HG03196 (cell line): ENCODE data around the gene SMC3.
A peak's percentile ranks its signal among the peaks of the same experiment; 100 is the strongest.

Source experiments
- ATAC-seq: cut with Tn5 transposase; IDR thresholded peaks from one replicate; pipeline ENCODE4 v1.9.1; 2021; ENCODE audit not compliant: unreplicated experiment

SMC3 gene

DNA sequence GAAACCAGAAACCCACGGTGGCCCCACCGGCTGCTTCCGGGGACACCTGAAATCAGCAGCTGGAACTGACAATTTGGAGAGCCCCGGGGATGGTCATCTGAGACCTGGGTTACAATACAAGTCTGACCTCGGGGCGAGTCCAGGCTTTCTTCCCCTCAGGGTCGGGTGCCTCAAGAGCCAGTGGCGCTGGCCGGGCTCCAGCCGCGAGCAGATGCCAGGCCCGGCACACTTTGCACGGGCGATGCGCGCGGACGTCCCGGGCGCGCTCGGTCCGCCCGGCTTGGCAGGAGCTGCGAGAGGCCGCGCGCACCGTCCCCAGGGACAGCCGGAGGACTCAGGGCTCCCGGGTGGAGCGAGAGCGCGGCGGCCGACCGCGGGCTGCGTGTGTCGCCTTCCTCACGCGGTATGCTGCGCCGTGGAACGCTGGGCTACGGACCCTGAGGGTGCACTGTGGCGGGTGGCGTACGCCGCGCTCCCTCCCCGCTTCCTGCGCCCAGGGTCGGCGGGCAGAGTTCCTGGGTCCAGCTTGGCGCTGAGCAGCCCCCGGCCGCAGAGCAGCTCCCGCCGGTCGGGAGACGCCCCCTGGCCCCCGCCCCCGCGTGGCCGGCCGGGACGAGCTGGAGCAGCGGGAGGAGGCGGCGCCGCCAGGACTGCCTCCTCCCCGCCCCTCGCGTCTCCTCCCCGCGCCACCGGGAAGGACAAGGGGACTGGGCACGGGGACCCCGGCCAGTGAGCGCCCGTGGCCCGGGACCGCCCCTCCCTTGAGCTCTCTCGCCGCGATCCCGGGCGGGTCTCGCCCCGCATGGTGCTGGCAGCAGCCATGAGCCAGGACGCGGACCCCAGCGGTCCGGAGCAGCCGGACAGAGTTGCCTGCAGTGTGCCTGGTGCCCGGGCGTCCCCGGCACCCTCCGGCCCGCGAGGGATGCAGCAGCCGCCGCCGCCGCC lies 76.4 kb downstream of the SMC3 start, which contains the start of gene RBM20:
Gene RBM20 (plus strand): TSS at position 684 of the 945 bp plus-strand sequence. CDS start 119 bp downstream, at position 803.
- ATAC-seq: no peak

GRCh38 chr10:110644598-110645462 lies 77.3 kb downstream of the SMC3 start:
- ATAC-seq: no peak

DNA sequence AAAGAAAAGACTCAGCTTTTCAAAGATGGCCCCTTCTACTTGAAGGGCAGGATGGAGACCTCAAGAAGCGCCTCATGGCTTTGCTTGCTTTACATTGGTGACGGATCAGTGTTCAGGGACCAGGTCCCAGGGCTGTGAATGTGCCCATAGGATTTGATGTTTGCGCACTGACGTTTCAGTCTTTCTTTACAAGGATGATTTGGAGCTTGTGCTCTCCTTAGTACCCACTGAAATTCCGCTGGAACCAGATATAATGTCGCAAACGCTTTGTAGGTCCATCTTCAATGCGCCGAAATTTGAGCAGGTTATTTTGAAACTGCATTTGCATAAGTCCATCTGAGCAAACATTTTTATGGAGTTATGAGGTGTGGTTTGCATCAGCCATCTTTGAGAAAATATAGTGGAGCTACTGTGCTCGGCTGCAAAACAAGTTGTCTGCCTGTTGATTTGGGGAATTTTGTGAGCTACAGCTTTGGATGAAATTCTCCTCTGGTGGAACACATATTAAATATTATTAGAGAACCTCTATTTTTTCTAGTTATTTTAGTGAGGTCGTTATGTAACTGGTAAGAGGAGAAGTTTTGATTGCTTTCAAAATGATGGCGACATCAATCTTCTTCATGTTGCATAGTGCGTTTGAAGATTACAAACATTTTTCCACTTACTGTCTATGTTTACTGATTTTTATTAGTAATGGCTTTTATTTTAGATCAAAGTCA lies 79.1 kb downstream of the SMC3 start:
- ATAC-seq: no peak

DNA sequence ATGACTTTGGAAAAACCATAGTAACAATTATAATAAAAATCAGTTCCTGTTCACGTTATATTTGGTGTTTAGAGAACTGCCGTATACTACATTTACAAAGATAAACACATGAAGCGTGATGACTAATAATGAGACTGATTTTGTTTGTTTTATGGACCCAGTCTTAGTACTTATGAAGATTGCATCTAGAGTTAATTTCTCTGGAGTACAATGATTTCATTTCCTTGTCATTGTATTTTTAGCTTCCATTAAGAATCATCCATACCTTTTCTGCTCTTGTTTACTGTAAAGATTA lies 79.6 kb downstream of the SMC3 start:
- ATAC-seq: no peak

DNA sequence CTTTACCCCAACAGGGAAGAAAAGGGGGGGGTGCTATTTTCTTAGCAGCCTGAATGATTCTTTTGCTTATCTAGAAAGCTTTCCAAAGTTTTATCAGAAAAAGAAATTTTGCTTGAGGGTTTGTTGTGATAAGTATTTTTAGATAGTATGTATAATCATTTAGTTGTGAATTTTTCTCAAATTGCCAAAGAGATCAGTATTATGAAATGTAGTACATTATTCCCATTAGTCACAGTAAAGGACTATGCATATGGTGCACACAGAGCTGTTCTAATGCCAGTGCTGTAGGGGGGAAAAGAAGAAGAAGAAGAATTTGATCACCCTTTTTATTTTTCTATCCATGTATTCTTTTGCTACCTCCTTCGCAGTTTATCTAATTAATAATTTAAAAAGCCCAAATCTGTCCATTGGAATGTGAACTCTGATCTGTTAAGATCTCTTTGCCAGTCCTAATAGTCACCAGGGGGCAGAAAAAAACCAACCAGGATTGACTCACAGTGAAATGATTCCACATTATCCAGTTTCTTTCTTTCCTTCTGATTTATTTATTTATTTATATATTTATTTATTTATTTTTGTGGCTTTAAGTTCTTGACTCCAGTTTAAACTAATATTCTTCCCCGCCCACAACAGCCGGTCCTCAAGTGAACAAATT lies 81.3 kb downstream of the SMC3 start:
- ATAC-seq: no peak

DNA sequence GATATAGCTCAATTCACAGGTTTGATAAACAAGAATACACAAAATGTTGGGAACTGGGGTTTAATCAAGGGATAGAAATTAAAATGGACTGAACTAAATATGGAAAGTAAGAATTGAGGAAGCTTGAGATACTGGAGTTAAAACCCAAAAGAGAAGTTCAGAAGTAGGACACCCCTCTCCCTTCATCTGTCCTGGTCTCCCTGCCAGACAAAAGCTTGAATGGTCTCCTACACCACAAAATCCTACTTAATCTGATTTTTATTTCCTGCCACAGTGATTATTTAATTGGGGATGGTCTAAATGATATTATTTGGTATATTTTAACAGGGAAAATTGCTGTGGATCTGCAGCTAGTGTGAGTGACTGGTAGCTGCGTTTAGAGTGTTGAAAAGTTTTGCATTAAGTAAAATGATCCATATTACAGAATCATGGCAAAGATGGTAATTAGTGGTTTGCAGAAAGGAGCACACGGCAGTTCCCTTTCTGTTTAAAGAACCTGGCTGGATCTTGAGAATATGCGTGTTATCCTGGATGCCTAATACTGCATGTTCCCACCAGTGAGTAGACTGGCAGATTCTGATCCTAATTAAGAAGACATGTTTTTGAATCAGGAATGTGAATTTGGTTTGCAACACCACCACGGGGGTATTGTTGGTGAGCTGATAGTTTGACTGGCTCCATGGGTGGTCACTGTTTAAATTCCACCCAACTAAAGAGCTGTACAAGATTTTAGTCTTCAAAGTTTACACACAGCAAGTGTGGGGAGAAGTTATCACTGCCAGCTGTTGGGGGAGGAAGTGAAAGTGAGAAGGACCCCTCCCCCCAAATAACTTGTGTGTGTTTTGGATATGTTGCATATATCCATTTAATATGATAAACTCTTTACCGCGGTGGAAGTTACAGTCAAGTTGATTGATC lies 82.1 kb downstream of the SMC3 start:
- no peak for ATAC-seq

GRCh38 chr10:110650265-110650668 lies 82.8 kb downstream of the SMC3 start:
- no peak for ATAC-seq

DNA sequence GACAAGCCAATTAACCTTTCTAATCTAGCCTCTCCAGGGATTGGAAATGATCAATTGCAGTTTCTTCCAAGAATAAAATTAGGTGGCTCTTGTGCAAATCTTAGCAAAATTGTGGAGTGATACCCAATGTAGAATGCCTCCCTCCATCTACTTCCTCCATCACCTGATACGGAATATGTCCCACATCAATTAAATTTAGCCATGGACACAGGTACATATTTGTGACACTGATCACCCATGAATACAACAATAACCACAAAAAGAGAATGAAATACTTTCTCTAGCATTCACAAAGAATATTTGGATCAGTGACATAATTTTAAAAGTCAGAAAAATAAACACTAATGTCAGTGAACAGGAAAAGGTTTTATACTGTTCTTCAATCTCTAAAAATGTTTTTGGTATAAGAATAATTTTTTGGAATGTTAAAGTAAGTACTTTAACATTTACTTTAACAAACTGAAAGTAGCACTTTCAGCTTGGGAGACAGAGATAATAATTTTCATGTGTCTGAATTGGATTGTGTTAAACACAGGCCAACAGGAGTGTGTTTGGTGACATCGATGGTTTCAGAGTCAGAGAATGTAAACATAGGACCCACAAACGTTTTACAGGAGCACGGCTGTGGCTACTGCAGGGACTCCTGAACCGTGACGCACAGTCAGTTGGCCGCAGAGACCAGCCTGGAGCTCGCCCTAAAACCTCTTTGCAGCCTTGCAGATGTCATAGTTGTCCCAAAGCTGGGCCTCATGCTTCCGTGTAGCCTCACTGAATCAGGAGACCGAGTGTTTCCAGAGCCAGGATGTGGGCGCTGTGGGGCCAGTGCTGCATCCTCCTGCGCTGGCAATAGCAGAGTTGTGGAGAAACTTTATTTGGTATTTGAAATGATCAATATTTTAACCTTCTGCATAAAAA lies 83.8 kb downstream of the SMC3 start:
- ATAC-seq: peak; percentile 78

- ATAC-seq: no peak
Measured at GRCh38 chr10:110652475-110653118, 85.1 kb downstream of the SMC3 start.
